AG20443 (cell line): ENCODE results near the gene FABP7.

Experiments
- DNase-seq: peaks from one replicate; pipeline ENCODE4 v3.0.0; 2012; ENCODE audit warnings: low spot score, mixed read lengths

FABP7 gene

DNA sequence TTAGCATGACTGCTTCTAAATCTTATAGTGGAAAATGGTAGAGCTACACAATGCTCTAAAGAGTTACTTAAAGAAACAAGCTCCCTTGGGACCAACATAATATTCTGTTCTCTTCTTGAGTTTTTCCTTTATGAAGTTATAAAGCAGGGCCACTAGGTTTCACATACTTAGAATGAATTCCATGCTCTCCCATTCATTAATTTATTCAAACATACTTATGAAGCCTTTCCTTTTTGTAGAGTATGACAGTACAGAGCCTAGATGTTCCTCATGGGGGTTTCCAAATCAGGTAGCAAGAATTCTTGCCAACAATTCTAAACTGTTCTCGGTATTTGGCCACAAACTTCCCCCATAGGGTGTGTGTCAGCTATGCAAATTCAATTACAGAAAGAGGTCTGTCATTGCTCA, 20.6 kb upstream of the FABP7 start:
- DNase-seq, result no peak

DNA sequence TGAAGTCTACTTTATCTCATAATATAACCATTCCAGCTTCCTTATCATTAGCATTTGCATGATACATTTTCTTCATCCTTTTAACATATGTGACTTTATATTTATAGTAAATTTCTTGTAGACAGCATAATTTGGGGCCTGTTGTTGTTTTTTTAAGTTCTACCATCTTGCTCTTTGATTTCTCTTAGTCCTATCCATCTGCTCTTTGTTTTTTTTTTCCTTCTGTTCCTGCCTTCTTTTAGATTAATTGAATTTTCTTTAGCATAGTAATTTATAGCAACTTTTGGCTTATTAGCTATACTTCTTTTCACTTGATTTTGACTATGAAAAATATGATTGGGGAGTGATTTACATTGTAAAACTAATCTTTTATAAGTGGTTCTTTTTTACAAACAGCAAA, 19.2 kb upstream of the FABP7 start:
- DNase-seq, result no peak

DNA sequence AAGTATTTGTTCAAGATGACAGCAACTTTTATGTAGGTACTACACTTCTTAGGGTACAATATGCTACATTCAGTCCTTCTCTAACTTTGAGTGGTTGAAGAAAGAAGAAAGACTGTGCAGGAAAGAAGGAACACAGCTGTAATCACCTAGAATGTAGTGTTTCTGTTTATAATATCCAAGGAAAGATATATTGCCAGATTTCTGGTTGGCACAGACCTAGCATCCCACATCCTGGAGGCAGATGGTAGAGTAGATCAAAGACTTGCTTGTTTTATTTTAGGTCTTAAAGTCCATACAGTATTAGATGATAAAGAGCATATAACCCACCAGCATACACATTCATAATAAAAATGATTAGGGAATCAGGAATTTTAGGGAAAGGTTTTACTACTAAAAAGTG, 13.3 kb upstream of the FABP7 start:
- no peak for DNase-seq

DNA sequence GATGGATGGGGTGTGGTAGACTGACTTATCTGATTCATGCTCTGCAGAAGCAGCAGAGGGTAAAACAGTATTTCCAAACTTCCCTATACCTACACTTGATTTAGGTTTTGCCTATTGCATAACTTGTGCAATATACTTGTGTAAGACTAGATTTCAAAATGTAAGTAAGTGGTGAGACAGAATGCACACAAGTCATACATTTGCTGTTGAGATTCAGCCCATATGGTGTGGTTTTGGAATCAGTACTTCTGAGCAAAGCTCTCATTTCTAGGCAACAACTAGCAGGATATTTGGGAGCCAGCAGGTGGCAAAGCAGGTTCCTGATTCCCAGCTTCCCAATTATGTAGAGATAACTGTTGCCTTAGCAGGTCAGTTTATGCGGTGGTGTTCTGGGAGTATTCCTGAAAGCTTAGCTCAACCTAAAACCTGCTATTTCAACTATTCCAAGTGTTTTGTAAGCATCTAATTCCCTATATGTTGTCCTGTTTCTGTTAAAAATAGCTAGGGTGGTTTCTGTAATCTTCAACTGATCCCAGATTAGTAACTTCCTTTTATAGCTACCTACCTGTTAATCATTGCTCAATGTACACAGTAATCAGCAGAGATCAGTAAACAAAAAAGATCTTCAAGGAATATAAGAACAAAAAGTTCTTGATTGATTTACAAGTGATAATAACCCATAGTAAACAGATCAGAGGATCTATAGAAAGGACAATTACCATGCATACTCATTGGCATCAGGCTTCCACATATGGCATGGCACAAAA, 8.5 kb upstream of the FABP7 start:
- no peak for DNase-seq

DNA sequence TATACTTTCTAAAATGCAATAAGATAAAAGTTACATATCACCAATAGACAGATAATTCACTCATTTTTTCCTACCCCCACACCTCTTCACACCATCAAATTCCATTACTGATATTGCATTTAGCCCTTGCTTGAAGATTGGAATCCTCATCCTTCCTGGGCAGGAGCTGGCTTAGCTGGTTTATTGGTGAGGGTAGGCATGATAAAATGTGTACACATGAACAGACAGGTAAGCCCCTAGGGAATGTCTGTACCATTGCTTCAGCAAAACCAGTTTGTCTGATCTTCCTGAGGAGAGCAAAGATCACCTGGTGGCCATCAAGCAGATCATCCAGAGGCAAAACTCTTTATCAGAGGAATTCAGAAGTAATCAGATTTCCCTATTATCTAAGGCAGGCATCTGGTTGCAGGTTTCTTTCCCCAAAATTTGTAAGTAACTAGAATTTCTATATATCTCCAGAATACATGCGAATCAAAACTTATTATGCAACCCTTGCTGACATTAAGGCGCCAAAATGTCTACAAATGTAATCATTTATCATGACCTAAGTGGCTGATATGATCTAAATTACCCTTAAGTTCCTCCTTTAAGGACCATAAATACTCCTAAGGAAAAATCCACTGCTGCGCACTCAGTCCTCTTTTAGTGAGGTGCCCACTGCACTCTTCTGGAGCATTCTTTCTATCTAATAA, 6.6 kb upstream of the FABP7 start:
- no peak for DNase-seq

DNA sequence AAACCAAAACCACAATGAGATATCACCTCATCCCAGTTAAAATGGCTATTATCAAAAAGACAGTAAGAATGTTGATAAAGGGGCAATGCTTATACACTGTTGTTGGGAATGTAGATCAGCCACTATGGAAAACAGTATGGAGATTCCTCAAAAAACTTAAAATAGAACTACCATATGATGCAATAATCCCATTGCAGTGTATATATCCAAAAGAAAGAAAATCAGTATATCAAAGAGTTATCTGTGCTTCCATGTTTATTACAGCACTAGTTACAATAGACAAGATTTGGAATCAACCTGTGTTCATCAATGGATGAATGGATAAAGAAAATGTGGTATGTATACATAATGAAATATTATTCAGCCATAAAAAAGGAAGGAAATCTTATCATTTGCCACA, 3.5 kb upstream of the FABP7 start:
- no peak for DNase-seq

DNA sequence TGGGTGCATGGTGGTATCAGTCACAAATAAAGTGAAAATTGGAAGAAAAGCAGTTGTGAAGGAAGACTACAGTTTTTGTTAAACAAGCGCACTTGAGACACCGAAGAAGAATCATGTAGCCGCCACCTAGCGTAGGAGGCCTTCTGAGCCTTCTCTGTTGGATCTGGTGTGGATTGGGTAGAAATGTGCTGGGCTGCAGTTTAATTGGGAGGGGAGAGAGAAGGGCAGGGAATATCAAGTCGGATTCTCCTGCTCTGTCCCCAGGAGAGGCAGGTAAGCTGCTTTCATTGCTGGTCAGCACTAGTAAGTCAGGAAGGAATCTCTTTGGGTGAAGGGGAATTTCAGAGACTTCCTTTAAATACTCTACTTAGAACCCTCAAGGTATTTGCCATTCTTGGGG, 1.2 kb upstream of the FABP7 start:
- DNase-seq, result no peak

DNA sequence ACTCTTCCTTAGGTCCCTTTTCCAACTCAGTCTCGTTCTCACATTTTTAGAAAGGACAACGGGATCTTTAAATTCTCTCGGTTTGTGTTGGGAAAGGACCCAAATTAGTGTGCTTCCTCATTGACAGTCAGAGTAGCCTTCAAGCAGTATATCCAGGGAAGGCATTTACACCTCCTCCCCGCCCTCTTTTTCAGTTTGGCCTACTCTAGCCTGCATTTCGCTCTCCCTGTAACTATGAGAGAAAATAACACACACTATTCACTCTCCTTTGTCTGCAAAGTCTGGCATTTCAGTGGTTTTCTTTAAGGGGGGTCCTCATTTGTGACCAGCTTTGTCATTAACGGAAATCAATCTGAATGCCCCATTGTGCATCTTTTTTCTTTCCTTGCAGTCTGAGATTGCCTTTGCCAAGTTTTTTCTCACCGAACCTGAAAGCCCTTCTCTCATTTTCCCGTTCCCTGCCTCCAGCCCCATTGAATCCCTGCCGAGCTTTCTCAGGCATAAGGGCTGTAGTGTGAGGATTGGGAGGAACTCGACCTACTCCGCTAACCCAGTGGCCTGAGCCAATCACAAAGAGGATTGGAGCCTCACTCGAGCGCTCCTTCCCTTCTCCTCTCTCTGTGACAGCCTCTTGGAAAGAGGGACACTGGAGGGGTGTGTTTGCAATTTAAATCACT, 393 bp upstream of the FABP7 start:
- no peak for DNase-seq

DNA sequence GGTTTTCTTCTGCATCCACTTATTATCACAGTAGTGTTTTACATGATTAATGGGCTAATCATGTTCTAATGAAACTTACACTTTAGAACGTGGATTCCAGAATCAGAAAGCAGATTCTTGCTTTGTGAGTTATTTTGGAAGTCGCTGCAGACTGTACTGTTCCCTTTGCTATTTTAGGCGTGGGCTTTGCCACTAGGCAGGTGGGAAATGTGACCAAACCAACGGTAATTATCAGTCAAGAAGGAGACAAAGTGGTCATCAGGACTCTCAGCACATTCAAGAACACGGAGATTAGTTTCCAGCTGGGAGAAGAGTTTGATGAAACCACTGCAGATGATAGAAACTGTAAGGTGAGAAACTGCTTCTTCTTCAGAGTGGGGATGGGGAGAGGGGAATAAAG, 598 bp downstream of the FABP7 start:
- DNase-seq, result no peak

DNA sequence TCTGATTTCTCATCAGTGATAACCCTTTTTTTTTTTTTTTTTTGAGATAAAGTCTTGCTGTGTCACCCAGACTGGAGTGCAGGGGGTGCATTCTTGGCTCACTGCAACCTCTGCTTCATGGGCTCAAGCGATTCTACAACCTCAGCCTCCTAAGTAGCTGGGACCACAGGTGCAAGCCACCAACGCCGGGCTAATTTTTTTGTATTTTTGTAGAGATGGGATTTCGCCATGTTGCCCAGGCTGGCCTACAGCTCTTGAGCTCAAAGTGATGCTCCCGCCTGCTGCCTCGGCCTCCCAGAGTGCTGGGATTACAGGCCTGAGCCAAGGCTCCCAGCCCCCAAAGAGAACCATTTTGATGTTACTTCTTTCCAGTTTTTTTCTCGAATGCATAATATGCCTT, 2.2 kb downstream of the FABP7 start:
- DNase-seq, result no peak

DNA sequence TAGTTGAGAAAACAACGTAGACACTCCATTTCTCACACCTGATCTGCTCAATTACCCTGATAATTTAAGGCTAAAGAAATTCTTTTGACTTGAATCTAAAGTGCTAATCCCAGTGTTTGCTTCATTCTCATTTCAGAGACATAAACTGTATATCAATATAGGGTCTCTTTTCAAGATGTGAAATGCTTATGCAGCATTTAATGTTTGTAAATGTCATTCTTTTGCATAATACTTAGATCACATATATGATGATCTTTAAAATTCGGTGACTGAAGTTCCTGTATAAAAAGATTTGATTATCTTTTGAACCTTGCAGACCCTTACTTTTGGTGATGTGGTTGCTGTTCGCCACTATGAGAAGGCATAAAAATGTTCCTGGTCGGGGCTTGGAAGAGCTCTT, 3.9 kb downstream of the FABP7 start:
- DNase-seq, result no peak

DNA sequence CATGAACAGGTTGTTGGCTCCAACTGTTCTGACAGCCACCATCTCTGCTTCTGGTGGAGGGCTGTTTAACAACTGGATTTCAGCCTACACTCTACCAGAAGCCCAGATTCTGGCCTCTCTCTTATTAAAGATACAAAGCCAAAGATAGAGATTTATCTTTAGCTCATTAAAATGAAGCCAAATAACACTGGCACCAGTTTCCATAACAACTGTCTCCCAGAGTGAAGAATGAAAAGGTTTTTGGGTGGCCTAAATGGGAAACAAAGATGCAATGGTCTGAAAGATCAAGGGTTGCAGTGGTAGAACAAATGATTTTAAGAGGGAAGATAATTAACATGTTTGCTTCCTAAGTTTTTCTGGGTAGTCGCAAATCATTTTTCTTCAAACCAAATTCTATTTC, 6.4 kb downstream of the FABP7 start:
- no peak for DNase-seq

DNA sequence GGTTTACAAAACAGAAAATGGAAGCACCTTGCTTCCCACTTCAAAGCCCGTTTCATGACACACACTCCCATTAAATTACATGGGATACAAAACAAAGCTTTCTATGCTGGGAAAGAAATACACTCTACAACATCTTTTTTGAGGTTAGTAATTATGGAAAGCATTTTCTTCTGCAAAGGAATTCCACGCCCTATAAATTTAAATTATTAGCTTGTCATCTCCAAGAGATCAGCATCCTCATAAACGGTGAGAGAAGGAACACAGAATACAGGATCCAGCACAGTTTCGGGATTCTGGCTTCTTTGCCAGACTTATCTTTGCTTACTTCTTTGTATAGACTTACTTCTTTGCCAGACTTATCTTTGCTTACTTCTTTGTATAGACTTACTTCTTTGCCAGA, 8.2 kb downstream of the FABP7 start:
- no peak for DNase-seq

DNA sequence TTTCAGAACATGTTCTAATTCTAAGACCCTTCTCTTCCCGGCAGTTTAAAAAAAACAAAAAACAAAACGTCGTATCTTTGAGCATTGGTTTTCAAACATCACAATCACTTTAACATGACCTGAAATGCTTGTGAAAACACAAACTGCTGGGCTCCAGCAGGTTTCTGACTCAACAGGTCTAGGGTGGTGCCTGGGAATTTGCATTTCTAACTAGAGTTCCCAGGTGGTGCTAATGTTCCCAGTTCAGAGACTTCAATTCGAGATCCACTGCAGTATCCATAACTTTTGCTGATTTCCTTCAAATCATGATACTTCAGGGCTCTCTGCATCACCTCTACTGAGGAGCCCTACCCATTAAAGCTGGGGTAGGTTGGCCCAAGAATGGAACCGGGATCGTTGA, 8.7 kb downstream of the FABP7 start:
- no peak for DNase-seq

DNA sequence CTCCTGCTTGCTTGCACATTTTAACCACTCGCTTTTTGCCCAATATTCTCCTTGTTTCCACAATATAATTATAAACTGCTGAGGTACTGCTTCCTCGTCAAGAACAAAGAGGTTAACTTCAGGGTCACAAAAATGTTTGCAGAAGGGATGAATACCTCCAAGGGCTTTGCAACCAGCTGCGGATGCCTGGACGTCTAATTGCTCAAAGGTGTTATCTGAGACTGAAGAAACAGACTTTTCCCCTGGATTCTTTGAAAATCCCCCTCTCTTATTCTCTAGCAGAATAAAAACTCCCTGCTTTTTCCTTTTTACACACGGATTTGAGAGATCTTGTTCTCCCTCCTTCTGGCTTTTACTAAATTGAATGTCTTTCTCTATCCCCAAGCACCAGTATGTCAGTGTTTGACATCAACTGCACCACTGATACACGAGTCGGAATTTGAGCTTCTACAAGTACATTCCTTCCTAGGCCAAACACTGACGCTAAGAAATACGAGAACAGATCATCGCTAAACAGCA, 9.2 kb downstream of the FABP7 start:
- no peak for DNase-seq

DNA sequence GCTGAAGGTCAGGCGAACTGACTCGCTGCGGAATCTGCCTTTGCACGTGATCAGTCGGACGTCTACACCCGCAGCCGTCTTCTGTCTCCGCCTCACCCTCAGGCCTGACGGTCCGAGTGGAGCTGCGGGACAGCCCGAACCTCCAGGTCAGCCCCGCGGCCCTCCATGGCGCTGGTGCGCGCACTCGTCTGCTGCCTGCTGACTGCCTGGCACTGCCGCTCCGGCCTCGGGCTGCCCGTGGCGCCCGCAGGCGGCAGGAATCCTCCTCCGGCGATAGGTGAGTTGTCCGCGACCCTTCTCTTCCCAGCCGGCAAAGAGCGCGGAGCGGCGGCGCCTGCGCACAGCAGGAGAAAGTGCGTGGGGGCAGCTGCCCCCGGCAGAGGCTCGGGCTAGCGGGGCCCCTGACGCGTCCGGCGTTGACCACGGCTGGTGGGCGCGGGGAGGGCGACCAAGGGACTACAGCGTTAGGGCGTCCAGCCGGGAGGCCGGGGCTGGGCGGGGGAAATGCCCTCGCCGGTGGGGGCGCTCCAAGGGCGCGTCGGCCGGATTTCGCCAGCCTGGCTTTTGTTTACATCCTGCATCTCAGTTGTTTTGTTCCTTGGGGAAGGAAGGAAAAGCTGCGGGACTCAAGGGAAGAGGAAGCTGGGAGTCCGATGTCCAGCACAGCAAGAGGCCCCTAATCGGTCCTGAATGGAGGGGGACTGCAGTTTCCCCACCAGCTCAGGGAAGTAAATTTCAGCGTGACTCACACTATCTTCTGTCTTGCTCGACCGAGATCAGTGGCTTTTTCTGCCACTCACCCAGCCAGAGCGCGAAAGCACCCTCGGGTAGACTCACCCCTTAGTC, 9.9 kb downstream of the FABP7 start, which contains the start of gene SMPDL3A:
TSS of gene SMPDL3A (plus strand) at position 77 of the 846 bp plus-strand sequence. CDS start at position 166, 89 bp downstream.
- DNase-seq, result peak; percentile 83

DNA sequence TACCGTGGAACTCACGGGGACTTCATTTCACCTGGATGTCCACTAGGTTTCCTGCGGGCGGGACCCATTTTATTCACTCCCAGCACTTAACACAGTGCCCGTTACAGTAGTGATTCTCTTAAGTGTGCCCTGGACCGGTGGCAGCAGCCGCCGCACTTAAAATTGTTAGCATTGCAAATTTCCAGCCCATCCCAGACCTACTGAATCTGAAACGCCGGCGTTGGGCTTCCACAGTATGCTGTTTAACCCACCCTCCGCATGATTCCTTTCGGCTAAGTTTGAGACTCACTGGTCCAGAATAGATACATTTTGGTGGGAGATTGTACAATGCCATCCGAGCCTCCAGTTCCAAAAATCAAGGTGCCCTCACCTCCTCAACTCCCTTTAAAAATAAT, 10.5 kb downstream of the FABP7 start:
- DNase-seq, result no peak

DNA sequence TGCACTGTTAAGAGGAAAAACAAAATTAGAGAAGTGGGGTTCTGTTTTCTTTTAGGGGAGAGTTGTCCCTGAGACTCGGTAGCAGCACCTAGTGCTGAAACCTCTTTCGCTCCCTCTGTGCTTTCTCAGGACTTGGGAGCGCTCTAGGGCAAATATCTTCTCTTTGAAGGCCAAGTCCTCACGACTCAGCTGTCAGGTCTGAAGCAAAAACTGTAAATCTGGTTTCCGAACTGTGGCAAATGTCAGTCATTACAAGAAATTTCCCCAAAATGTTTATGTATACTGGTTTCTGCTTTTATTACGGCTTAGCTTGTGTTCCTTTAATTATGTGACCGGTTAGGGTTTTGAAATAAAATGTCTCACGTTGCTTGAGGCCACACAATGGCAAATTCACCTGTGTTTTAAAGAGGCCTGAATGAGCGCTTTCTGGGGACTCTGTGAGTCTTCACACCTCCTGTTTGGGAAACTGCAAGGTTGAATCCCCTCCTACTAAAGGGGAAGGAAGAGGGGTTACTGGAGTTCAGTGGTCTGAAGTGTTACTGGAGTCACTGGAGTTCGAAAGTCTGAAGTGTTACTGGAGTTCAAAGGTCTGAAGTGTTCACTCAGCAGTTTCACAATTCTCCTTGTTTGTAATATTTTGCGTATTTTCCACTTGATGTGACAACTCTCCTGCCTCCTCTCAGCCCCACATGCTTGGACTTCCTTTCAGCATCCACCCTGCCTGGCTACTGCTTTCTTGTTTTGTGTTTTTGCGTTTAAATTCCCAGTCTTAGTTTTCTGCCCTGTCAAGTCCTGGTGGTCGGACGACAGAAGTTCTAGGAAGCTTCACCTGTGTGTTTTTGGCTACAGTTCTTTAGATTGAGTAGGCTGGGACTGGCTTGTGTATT, 11.2 kb downstream of the FABP7 start:
- peak; percentile 38 for DNase-seq

DNA sequence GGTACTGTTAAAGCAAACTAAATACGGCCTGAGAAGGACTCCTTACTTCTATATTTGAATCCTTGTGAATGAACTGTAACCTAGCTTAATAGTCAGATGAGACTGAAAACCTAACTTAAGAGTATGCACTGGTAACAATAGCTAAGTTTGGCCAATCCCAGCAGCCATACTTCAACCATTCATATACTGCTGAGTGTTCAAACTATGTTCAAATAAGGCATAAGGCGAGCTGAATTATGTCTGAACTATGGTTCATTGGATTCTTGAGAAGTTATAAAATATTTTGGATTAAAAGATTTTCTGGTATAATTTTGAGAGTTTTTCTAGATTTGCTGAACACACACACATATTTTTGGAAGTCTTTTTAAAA, 11.8 kb downstream of the FABP7 start:
- no peak for DNase-seq

DNA sequence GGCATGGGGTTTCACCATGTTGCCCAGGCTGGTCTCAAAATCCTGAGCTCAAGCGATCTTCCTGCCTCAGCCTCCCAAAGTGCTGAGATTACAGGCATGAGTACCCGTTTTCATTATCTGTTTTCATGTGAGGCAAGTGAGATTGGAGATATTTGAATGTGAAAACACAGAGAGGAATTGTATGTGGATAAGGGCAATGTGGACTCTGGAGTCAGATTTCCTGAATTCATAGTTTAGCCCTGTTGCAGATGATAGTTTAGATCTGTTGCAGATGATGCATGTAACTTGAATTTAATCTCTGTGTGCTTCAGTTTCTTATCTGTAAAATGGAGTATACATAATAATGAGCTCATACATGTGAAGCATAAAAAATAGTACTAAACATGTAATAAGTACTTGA, 13.2 kb downstream of the FABP7 start:
- DNase-seq, result no peak

DNA sequence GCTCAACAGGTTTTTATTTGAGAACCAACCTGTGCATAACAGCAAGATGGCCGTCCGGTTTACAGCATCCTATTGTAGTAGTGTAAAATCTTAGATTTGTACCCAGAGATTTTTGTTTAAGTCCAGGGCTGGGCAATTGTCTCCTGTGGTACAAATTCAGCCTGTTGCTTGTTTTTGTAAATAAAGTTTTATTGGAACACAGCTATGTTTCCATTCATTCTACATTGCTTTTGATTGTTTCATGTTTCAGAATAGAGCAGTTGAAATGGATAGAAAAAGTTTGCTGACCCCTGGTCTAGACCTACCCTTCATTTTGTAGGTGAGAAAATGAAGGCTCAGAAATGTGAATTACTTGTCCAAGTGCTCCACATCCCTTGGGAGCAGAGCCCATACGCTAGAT, 18.0 kb downstream of the FABP7 start:
- no peak for DNase-seq
